Measurements from ENCODE around the gene CADM1.
"Not testable (repeated sequence)": the region's sequence is repeated elsewhere in the genome, so short reads cannot be mapped to it uniquely, and the experiment has no call there.

The CADM1 gene

DNA sequence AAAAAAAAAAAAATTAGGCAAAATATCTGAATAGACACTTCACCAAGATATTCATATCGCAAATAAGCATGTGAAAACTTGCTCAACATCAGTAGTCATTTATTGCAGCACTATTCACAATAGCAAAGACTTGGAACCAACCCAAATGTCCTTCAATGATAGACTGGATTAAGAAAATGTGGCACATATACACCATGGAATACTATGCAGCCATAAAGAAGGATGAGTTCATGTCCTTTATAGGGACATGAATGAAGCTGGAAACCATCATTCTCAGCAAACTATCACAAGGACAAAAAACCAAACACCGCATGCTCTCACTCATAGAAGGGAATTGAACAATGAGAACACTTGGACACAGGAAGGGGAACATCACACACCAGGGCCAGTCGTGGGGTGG is 29.9 kb downstream of the CADM1 start:
- DNase-seq, result not testable (repeated sequence)

DNA sequence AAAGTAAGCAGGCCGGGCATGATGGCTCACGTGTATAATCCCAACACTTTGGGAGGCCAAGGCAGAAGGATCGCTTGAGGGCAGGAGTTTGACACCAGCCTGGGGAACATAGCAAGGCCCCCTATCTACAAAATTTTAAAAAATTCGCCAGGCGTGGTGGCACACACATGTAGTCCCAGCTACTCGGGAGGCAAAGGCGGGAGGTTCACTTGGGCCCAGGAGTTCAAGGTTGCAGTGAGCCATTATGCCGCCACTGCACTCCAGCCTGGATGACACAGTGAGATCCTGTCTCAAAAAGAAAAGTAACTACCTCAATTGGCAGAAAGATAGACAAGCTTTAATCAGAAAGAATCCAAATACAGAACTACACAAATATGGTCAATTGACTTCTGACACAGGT is 31.0 kb downstream of the CADM1 start:
- DNase-seq, result no peak

DNA sequence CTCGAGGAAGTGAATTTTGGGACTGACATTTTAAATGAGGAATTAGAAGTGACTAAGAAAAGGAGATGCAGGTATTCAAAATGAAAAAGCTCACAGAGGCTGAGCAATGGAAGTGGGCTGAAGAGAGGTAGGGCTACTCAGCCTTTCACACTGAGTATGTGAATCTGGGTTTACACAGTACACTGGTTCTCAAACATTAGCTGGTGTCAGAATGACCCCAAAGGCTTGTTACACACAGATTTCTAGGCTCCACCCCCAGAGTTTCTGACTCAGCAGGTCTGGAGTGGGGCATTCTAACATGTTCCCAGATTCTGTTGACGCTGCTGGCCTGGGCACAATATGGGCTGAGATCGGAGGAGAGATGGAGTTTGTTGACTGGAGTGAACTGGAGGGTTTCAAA is 32.8 kb downstream of the CADM1 start:
- DNase-seq, result no peak

DNA sequence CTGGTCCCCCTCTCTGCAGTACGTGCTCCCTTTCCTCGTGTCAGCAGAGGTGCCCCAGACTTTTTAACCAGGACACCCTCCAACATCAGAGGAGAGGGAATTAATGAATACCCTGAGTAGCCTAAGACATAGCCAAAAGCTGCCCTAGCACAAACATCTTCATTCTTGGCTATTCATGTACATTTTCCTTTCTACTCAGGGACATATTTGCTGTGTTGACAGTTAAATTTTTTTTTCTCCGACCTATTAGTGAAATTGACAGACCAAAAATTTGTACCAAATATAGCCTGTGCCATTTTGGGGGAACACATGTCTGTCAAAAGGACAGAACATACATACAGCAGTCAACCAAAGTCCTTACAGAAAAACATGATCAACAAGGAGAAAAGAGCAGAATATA is 33.3 kb downstream of the CADM1 start:
- no peak for DNase-seq

DNA sequence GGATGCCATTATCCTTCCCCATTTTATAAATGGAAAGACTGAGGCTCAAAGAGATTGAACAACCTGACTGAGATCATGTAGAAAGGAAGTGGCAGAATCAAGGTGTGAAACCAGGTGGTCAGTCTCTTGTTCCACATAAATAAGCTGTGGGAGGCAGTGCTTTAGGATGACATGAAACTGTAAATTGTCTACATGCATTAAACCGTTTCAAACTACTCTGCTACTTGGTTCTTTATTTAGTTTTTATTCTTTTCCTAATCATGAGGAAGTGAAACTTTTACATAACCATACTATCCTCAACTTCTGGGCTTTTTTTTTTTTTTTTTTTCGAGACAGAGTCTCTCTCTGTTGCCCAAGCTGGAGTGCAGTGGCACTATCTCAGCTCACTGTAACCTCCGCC is 34.9 kb downstream of the CADM1 start:
- no peak for DNase-seq

DNA sequence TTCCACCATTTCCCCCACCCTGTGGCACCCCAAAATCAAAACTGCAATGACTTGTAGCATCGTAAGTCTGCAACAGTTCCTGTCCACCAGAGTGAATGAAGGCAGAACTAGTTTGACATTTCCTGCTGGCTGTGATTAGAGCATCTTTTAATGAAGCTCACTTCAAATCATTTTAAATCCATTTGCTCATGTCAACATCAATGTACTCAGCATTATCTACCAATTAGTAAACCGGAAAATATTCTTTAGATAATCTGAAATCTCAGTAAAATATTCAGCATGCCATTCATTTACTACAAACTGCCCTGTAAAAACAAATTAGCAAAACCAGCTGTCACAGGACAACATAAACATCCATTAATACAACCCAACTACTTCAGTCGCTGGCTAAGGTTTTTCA is 38.1 kb downstream of the CADM1 start:
- DNase-seq, result no peak

DNA sequence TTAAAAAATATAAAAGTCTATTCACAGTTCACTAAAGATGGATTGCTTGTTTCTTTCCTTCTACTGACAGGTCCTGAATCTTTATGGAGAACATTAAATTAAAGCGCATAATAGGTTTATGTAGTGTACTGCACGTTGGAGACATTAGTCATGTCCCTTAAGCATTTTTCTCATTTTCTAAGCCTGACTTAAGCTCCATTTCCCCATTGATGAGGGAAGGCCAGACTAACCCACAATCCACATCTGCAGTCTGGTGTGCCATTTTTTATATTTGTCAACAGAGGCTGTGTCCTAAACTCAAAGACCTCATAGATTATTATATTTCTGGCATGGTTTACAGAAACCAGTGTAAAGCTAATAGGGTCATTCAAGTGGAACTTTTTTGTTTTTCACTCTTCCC is 39.9 kb downstream of the CADM1 start:
- DNase-seq, result no peak

DNA sequence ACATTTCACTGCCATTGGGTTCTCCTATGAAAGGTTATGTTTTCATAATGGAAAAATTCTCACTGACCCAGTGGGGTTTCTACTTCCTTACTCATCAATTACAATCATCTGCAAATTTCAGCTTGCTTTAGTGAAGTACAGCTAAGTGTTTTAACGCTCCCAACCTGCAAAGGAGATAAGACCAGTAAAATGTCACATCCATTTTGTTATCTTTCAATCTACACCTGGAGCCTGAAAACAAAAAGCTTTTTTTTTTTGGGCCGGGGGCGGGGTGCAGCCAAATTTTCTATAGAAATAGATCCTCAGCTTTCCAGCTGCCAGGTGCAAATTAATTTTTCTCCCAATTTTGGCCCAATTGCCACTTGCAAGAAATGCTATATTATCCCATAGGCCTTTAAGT is 40.6 kb downstream of the CADM1 start:
- no peak for DNase-seq

DNA sequence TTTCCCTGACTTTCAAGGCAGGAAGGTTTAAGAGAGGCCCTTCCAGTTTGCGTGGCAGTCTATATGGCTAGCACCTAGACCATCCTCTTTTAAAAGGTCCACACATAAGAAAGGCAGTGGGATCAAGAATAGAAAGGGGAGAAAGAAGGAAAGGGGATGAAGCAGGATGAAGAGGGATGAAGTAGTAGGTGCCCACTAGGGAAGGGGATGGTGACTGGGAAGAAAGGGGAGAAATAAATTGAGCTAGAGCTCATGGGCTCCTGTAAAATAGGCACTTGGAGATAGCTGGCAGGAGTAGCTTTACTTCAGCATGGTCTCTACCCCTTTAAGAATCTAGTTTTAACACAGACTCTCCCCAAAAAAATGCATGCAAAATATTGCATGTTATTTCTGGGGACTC is 41.5 kb downstream of the CADM1 start:
- no peak for DNase-seq

DNA sequence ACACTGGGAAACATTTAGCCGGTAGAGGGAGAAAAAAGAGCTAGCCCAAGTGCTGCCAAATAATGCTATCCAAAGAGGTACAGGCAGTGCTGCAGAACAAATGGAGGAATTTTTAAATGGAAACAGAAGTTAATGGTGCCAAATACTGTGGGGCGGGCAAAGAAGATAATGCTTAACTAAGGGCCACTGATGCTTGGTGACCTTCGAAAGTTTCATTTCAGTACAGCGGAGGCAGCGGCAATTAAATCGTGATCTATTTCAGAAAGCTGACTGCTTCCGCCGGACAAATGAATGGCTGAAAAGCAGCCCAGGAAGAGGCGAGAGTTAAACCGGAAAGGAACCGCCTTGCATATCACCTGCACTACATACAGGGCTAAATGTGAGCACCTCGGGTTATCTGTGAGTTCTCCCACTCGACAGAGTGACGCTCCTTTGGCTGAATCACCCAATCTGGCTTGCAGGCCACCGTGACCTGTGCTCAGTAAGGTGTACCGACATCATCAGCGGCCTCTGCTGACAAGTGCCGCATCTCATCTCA is 42.1 kb downstream of the CADM1 start:
- no peak for DNase-seq

DNA sequence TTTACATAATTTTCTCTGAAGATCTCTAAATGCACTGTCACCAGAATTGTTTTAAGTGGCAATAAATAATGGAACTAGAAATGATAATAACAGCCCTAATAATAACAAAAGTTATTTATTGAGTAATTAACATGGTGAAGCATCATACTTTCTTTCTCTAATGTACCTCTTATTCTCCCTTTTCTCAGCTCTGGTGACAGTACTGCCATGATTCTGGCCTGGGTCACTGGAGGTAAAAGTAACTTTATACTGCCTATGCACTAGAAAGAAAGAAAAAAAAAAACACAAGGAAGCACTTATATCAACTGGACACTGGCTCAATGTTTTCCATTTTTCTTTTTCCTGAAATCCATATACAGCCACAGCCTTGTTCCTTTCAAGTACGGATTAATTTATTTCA is 43.7 kb downstream of the CADM1 start:
- no peak for DNase-seq

DNA sequence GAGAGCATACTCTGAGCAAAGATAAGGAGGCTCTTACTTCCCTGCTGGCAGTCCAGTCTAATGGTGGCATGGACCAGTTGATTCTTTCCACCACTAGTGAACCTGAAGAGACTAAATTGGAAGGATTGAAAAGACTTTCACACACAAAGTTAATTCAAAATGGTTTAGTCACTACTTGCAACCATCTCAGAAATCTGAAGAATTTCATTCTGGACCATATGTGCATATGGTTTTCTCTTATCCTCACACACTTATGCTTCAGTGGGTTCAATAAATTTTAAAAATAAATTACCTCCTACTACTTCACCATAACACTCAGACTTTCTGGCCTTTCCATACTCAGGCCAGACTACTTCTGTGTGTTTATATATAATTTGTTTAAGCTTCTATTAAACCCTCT is 44.7 kb downstream of the CADM1 start:
- DNase-seq, result no peak

DNA sequence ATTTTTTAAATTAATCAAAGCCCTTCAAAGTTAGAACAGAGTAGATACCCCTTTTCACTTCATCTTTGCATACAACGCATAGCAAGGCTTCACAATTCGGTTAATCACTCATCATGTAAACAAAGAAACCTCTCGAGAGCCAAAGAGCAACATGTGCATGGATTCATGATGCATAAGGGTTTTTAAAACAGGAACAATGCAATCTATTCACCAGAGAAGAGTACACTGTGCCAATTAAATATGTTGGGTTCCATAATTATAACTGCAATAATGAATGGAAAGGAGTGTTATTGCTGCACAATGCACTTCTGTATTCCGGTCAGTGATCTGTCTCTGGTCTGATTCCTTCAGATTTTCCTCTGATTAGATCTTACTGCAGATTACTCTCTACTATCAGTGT is 45.3 kb downstream of the CADM1 start:
- no peak for DNase-seq

DNA sequence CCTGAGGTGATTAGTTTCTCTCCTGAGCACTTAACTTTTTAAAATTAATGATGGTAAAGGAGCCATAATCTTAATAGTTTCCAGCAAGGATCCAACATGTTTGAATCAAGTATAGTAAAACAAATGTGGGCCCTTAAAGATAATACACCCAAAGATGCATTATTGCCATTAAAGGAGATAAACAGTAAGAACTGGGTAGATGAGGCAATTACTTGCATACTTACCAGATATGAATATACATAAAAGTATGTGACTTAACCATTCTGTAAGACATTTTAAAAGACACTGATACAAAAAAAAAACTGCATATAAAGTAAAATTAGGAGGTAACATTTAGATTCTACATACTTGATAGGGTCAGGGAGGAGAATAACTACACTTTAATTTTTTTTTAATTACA is 48.2 kb downstream of the CADM1 start:
- DNase-seq, result no peak

DNA sequence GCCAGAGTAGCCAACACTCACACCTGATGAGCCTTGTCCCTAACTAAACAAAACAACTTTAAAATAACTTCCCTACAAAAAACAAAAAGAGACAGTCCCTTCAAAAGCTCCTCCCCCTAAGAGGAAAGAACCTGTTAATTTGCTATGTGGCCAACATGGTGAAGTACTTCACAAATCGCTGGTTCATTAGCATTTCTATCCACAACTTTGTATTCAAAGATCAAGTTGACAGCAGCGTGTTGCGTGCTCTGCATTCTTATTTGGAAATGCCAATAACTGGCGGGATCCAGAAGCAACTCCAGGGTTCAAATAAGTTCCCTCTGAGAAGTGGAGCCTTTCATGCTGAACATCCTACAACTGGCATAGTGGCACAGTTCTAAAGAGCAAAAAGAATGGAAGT is 48.6 kb downstream of the CADM1 start:
- DNase-seq, result no peak

DNA sequence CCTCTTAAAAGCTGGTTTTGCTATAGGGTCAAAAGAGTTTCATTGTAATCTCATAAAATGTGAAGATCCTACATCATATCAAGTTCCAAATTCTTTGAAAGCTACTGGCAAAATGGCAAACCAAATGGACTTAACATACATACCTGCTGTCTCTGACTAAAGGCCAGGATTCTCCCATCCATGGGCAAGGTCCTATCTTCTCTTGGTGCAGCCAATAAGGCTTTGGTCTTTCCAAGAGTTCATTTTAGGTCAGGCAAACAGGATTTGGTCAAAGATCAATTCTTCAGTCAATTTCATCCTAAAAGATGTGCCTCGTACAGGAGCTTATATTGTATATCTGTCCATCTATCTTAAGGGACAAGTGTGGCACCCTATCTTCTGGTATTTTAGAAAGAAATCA is 49.7 kb downstream of the CADM1 start:
- no peak for DNase-seq

DNA sequence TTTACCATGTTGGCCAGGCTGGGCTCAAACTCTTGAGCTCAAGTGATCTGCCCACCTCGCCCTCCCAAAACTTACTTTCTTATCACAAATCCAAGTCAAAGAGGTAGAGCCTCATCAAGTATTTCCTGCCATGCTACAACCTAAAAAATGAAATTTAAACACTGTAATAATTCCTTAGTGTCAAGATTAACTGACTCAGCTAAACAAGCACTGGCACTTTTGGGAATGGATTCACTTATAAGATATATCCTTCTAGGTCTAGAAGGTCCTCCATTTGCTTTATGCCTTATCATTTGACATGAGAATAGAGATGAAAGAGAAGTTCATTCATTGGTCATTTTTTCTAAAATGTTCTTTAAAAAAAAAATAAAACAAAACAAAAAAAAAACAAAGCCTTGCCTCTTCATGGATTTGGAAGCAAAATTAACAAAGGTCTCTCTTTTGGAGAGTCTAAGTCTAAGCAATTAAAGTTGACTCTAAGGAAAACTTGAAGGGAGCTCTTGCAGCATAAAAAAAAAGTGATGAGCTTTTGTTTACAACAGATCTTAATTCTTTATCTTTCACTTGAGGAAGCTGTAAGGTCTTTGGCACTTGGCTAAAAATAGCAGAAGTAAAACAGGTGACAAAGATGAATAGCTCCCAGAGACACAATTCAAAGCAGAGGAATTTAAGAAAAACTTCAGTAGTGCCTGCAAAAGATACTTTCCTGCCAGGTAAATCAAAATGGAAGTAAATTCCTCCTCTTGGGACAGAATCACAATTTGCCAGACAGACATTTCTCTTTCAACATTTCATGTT is 50.3 kb downstream of the CADM1 start:
- no peak for DNase-seq

DNA sequence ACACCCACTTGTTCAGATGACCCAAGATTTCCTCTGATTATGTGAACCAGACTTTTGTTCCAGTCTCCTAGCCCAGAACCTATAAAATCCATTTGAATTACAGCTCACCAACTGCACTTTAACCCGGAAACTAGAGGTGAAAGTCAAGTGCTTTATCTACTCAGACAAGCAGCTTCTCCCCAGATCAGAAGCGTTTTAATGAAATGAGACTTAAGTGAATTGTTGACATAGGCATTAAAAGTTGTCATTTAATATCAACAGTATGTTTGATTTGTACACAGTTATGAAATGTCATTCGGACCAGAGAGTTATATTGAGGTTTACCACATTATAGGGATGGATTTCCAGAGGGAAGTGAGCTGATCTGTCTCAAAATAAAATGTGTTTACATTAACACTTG is 52.0 kb downstream of the CADM1 start:
- no peak for DNase-seq

DNA sequence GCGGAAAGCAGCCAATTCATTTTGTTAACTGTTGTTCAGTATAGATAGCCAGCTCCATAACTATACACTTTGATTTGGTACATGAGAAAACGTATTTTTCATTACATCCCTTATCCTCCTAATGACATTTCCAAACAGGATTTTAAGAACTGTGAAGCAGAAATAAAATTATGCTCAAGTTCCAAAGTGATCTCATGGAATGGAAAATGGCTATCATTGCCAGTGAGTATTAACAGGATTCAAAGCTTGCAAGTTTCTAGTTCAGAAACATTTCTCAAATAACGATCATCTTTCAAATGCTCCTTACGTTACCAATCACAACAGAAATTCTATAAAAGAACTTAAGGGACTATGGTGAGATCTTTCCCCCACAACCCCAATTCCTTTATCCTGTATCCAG is 53.7 kb downstream of the CADM1 start:
- DNase-seq, result no peak

DNA sequence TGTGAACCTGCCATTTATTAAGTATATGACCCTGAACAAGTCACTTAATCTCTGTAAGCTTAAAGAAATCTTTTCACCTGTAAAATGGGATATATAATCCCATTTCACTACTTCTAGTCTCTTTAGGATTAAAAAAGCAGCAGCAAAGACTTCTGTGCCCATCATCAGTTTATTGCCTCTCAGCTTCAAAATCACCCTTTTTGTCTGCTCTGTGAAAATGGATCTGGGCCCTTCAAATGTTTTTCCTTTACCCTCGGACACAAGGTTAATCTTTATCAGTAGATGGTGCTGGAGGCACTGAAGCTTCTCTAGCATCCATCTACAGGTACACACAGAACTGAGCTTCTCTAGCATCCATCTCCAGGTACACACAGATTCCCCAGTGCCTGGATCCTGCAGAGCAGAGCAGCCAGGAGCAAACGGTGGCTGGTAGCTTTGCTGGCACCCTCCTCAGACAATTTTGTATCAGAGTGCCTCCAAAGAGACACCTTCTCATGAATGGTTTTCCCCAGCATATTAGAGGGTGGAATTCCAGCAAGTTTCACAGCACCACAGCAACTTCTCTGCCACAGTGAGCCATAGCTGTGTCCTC is 56.8 kb downstream of the CADM1 start:
- no peak for DNase-seq

DNA sequence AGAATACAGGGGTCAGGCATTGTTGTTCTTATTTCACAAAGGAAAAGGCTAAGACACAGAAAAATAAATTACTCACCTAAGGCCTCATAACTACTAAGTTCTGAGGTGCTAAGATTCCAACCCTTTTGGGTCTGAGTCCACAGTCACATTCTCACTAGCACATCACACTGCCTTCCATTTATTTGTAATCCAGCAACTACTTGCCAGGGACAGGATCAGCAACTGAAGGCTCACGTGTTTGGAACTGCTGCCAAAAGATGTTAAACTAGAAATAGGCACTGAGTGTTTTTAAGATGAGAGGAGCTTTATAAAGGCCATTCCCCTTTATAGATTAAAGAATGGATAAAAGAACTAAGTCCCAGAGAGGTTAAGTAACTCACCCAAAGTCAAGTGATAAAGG is 58.0 kb downstream of the CADM1 start:
- DNase-seq, result no peak

DNA sequence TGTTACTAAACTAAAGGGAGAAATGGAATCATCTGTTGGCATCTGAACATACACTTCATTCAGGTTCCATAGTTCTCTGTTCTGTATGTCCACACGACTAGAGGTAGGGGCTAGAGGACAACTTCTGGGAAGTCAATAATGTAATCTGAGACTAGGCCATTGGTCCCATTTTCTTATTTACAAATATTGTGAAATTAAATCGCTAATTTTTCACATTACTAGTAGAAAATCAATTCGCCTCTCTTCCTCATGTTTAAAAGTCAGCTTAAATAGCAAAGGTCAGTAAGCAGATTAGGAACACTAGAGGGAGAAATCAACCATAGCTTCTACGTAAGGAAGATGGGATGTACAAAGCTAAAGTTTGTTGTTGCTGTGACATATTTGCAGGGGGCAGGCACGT is 59.7 kb downstream of the CADM1 start:
- no peak for DNase-seq

DNA sequence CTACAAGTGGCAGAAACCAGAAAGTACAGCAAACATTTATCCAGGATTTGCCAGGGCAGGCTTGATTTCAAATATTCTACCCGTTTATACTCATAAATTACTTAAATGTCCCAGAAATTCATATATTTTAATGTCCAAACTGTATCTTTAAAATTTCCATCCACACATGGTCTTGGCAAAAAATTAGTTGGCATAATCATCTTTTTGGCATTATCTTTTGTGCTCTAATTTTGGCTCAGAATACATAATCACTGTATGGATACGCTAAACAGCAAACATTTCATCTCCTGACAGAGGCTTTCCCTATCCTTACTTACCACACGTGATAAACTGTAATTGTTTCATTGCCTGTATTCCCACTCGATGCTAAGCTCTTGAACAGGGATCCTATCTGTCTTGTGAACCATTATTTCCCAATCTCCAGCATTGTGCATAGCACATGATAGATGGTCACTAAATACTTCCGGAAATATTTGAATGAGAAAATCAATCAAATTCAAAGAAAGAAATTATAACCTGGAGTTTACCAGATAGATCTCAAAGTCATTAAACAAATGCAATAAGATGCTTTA is 64.2 kb downstream of the CADM1 start:
- DNase-seq, result no peak

DNA sequence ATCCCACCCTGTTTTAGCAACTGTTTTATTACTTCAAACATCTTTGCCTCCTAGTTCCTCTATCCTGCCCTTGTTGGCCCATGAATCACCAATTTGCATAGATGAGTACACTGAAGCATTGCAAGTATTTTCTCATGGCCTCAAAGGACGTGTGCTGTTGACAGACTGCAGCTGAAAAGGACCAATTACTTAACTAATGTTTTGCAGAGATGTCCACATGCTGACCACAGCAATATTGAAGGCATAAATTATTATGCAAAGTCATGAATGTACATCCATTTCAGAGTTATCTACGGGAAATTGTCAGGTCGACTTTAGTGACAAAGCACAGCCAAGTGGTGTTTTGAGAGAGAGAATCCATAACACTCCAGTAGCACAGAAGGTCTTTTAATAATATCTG is 64.8 kb downstream of the CADM1 start:
- DNase-seq, result no peak
